Brain pericyte (primary cell): ENCODE data around the gene EFCAB6.

Source experiments
- DNase-seq: peaks from one replicate; pipeline ENCODE4 v3.0.0-alpha.2; 2012; ENCODE audit warnings: low read depth, low spot score

The EFCAB6 gene

GRCh38 chr22:43591380-43591779 lies 220.7 kb downstream of the EFCAB6 start:
- no peak for DNase-seq

GRCh38 chr22:43587574-43587973 lies 224.5 kb downstream of the EFCAB6 start:
- no peak for DNase-seq

GRCh38 chr22:43583501-43583900 lies 228.6 kb downstream of the EFCAB6 start:
- no peak for DNase-seq

GRCh38 chr22:43582394-43582793 lies 229.7 kb downstream of the EFCAB6 start:
- DNase-seq: no peak

GRCh38 chr22:43580271-43580750 lies 231.8 kb downstream of the EFCAB6 start:
- no peak for DNase-seq

GRCh38 chr22:43574738-43575137 lies 237.4 kb downstream of the EFCAB6 start:
- DNase-seq: no peak

GRCh38 chr22:43572710-43573109 lies 239.4 kb downstream of the EFCAB6 start:
- DNase-seq: no peak

- no peak for DNase-seq
Measured at GRCh38 chr22:43571181-43571580, 240.9 kb downstream of the EFCAB6 start.

- no peak for DNase-seq
Measured at GRCh38 chr22:43570531-43571165, 241.5 kb downstream of the EFCAB6 start.

- DNase-seq: no peak
Measured at GRCh38 chr22:43569111-43569510, 243.0 kb downstream of the EFCAB6 start.

GRCh38 chr22:43567691-43568324 lies 244.3 kb downstream of the EFCAB6 start:
- no peak for DNase-seq

GRCh38 chr22:43566561-43567332 lies 245.4 kb downstream of the EFCAB6 start:
- no peak for DNase-seq

GRCh38 chr22:43566021-43566420 lies 246.1 kb downstream of the EFCAB6 start:
- no peak for DNase-seq

GRCh38 chr22:43564859-43565258 lies 247.2 kb downstream of the EFCAB6 start:
- no peak for DNase-seq

GRCh38 chr22:43563571-43563970 lies 248.5 kb downstream of the EFCAB6 start:
- DNase-seq: no peak

- DNase-seq: no peak
Measured at GRCh38 chr22:43562843-43563242, 249.3 kb downstream of the EFCAB6 start.

GRCh38 chr22:43561415-43562178 lies 250.5 kb downstream of the EFCAB6 start:
- no peak for DNase-seq

- DNase-seq: no peak
Measured at GRCh38 chr22:43560651-43561050, 251.5 kb downstream of the EFCAB6 start.

GRCh38 chr22:43555561-43556515 lies 256.3 kb downstream of the EFCAB6 start:
- no peak for DNase-seq

GRCh38 chr22:43554694-43555365 lies 257.3 kb downstream of the EFCAB6 start:
- no peak for DNase-seq
